Measurements from ENCODE around the gene TTL. TPM values are rescaled to one million over a fixed set of nuclear protein-coding genes. Genes with fewer than 3 reads are reported as not detected.

TTL gene
- total and polyA plus RNA-seq, 2 of the 13 experiments (the other 11 are each of a cell fraction or from before 2014, with no cell fraction given), result 19.0 to 59.8 TPM

DNA sequence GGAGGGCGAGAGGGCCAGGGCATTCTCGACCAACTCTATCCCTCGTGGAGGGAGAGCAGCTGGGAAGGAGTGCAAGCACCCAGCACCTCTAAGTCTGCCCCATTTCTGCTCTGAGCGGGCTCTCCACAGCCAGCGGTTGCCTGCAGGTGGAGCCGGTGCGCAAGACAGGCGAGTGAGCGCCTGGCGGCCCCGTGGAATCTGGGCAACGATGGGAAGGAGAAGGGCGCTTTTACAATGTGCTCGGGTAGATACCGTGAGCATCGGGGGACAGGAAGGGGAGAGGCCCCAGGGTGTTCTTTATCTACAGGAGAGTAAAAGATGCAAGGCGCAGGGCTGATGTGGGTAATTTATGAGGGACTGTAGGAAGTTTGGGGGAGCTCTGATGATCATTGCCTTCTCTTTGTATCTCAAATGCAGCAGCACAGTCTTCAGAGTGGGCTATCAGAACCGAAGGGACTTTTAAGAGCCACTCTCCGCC lies 867 bp upstream of the TTL start (continued):
- TF ChIP-seq, protein P1, sequence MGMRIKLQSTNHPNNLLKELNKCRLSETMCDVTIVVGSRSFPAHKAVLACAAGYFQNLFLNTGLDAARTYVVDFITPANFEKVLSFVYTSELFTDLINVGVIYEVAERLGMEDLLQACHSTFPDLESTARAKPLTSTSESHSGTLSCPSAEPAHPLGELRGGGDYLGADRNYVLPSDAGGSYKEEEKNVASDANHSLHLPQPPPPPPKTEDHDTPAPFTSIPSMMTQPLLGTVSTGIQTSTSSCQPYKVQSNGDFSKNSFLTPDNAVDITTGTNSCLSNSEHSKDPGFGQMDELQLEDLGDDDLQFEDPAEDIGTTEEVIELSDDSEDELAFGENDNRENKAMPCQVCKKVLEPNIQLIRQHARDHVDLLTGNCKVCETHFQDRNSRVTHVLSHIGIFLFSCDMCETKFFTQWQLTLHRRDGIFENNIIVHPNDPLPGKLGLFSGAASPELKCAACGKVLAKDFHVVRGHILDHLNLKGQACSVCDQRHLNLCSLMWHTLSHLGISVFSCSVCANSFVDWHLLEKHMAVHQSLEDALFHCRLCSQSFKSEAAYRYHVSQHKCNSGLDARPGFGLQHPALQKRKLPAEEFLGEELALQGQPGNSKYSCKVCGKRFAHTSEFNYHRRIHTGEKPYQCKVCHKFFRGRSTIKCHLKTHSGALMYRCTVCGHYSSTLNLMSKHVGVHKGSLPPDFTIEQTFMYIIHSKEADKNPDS (CRISPR knock-in tag; IDR thresholded peaks at IDR 0.05), result no peak
- TF ChIP-seq NFIC (IDR thresholded peaks at IDR 0.05; ENCODE audit: low read length) (no peak), ZNF772 (CRISPR knock-in tag; IDR thresholded peaks at IDR 0.05) (no peak), GPN1 (CRISPR knock-in tag; IDR thresholded peaks at IDR 0.05; ENCODE audit: borderline replicate concordance) (no peak), CREBL2 (CRISPR knock-in tag; IDR thresholded peaks at IDR 0.05; ENCODE audit: borderline replicate concordance) (no peak), SP2 (CRISPR knock-in tag; IDR thresholded peaks at IDR 0.05) (no peak), ZNF44 (CRISPR knock-in tag; IDR thresholded peaks at IDR 0.05) (0 out of 2 replicates have a peak, but pooled peaks have one; percentile 34), ZNF430 (CRISPR knock-in tag; IDR thresholded peaks at IDR 0.05) (peak; percentile 74; the same call in 1 of the 2 replicates), ZIK1 (CRISPR knock-in tag; IDR thresholded peaks at IDR 0.05; ENCODE audit: borderline replicate concordance, low read depth) (no peak), XRCC5 (optimal IDR thresholded peaks at IDR 0.05; ENCODE audit: low read length) (peak; percentile 97), ARNT2 (CRISPR knock-in tag; IDR thresholded peaks at IDR 0.05; ENCODE audit: low read depth) (peak; percentile 22; the same call in 1 of the 2 replicates), ZNF792 (CRISPR knock-in tag; IDR thresholded peaks at IDR 0.05) (0 out of 2 replicates have a peak, but pooled peaks have one; percentile 45), ZNF484 (CRISPR knock-in tag; IDR thresholded peaks at IDR 0.05; ENCODE audit: borderline replicate concordance, low read depth) (no peak), NFRKB (IDR thresholded peaks at IDR 0.05) (no peak), KMT2B (CRISPR knock-in tag; IDR thresholded peaks at IDR 0.05) (peak; percentile 55; the same call in 1 of the 2 replicates), ZMYM4 (CRISPR knock-in tag; IDR thresholded peaks at IDR 0.05) (peak; percentile 61; the same call in 1 of the 2 replicates), STAG1 (CRISPR knock-in tag; IDR thresholded peaks at IDR 0.05) (peak; percentile 78), ZBTB46 (CRISPR knock-in tag; IDR thresholded peaks at IDR 0.05; ENCODE audit: borderline replicate concordance) (no peak), TARDBP (CRISPR knock-in tag; IDR thresholded peaks at IDR 0.05) (peak; percentile 69), GATAD1 (CRISPR knock-in tag; IDR thresholded peaks at IDR 0.05) (no peak; the same call in 1 of the 2 replicates), JDP2 (CRISPR knock-in tag; IDR thresholded peaks at IDR 0.05; ENCODE audit: borderline replicate concordance) (no peak), ZNF569 (CRISPR knock-in tag; IDR thresholded peaks at IDR 0.05; ENCODE audit: borderline replicate concordance) (no peak), RFX3 (CRISPR knock-in tag; IDR thresholded peaks at IDR 0.05) (no peak), ZNF343 (CRISPR knock-in tag; IDR thresholded peaks at IDR 0.05) (no peak), PRPF4 (IDR thresholded peaks at IDR 0.05; ENCODE audit: low read depth, low read length, poor library complexity, severe bottlenecking) (no peak)
- TF ChIP-seq, protein P2, sequence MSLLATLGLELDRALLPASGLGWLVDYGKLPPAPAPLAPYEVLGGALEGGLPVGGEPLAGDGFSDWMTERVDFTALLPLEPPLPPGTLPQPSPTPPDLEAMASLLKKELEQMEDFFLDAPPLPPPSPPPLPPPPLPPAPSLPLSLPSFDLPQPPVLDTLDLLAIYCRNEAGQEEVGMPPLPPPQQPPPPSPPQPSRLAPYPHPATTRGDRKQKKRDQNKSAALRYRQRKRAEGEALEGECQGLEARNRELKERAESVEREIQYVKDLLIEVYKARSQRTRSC (CRISPR knock-in tag; IDR thresholded peaks at IDR 0.05; ENCODE audit: low read depth), result peak; percentile 87; the same call in 1 of the 2 replicates
- TF ChIP-seq, protein P3, sequence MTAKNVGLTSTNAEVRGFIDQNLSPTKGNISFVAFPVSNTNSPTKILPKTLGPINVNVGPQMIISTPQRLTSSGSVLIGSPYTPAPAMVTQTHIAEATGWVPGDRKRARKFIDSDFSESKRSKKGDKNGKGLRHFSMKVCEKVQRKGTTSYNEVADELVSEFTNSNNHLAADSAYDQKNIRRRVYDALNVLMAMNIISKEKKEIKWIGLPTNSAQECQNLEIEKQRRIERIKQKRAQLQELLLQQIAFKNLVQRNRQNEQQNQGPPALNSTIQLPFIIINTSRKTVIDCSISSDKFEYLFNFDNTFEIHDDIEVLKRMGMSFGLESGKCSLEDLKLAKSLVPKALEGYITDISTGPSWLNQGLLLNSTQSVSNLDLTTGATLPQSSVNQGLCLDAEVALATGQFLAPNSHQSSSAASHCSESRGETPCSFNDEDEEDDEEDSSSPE (CRISPR knock-in tag; IDR thresholded peaks at IDR 0.05), result peak; percentile 69
